A549 (cell line): ENCODE data around the gene CCDC154. TPM values are rescaled to one million over a fixed set of nuclear protein-coding genes. Genes with fewer than 3 reads are reported as not detected.

Source experiments
- ATAC-seq, 2 experiments: fragments of 200-7000 bp in 1 of 2; fragments of >200 bp in 1 of 2; cut with Nextera tagmentation in 1 of 2; cut with Tn5 transposase in 1 of 2; 3 replicates each; pipeline versions ENCODE4 v1.8.0 to v1.9.1; 2018 to 2020; ENCODE audit warnings: mild to moderate bottlenecking in 1 of 2, moderate library complexity in 1 of 2
- CTCF ChIA-PET: fragments of 300-600 bp; sonication (Branson Sonifier 250); formaldehyde crosslinking; extraction: SDS; loops from one replicate; lab custom pipeline; 2021; ENCODE audit warnings: antibody characterized with exemption, inconsistent platforms; lab: Yijun Ruan, JAX
- POLR2A ChIA-PET: fragments of 350-600 bp; formaldehyde crosslinking; extraction: SDS; loops from one replicate; lab custom pipeline; 2021; ENCODE audit warnings: antibody characterized with exemption, inconsistent platforms; lab: Yijun Ruan, JAX
- DNase-seq, 2 experiments: peaks; one replicate each; pipeline versions ENCODE4 v3.0.0 to v3.0.0-alpha.2; 2011 to 2016; ENCODE audit warnings: low read depth in 1 of 2, low spot score in 1 of 2
- FAIRE-seq: peaks from 2 replicates; lab custom pipeline; 2011; peaks lifted over from hg19 to GRCh38; lab: Jason Lieb, UNC
- H3K27ac ChIP-seq, 2 experiments: fragments of >200 bp; sonication (Bioruptor Twin); formaldehyde crosslinking; 3 replicates each; pipeline ENCODE4 v1.5.1; 2016 to 2017
- H3K4me1 ChIP-seq: fragments of >200 bp; sonication (Bioruptor Twin); formaldehyde crosslinking; 3 replicates; pipeline ENCODE4 v1.6.1; 2016
- H3K4me2 ChIP-seq: fragments of >200 bp; sonication (Bioruptor Twin); formaldehyde crosslinking; 3 replicates; pipeline ENCODE4 v1.6.1; 2016
- H3K4me3 ChIP-seq: fragments of >200 bp; sonication (Bioruptor Twin); formaldehyde crosslinking; 3 replicates; pipeline ENCODE4 v1.5.1; 2016
- H3K9me3 ChIP-seq: fragments of >200 bp; sonication (Bioruptor Twin); formaldehyde crosslinking; 3 replicates; pipeline ENCODE4 v1.6.1; 2016
- ATOH8 ChIP-seq: fragments of 250-450 bp; sonication (Bioruptor Pico); IDR thresholded peaks from 2 replicates; pipeline ENCODE4 v1.5.0; 2020; ENCODE audit warnings: low read depth, mild to moderate bottlenecking, moderate library complexity
- BHLHE40 ChIP-seq: IDR thresholded peaks from 2 replicates; pipeline ENCODE4 v1.6.1; 2012; ENCODE audit warnings: low read depth, low read length, inconsistent platforms
- CBX2 ChIP-seq: fragments of 200-600 bp; sonication (generic); IDR thresholded peaks from 2 replicates; pipeline ENCODE4 v1.6.1; 2016; ENCODE audit warnings: low read depth, mild to moderate bottlenecking, borderline replicate concordance
- CBX8 ChIP-seq: fragments of 200-600 bp; sonication (generic); IDR thresholded peaks from 2 replicates; pipeline ENCODE4 v1.6.1; 2016
- CEBPB ChIP-seq, 2 experiments: fragments of >200 bp in 1 of 2; sonication (Bioruptor Twin) in 1 of 2; formaldehyde crosslinking in 1 of 2; IDR thresholded peaks; 2 replicates each; pipeline ENCODE4 v1.6.1; 2012 to 2016
- CHD2 ChIP-seq: fragments of 150-350 bp; IDR thresholded peaks from 2 replicates; pipeline ENCODE4 v1.6.1; 2014; ENCODE audit warnings: low read length; ENCODE audit not compliant: partially characterized antibody
- CHD4 ChIP-seq: fragments of 200-600 bp; sonication (generic); IDR thresholded peaks from 2 replicates; pipeline ENCODE4 v1.6.1; 2016; ENCODE audit warnings: antibody characterized with exemption, mild to moderate bottlenecking, borderline replicate concordance
- EHF ChIP-seq: fragments of 250-450 bp; sonication (Bioruptor Pico); IDR thresholded peaks from 2 replicates; pipeline ENCODE4 v1.5.0; 2020; ENCODE audit warnings: mild to moderate bottlenecking
- FOSB ChIP-seq: fragments of 250-450 bp; sonication (Bioruptor Pico); IDR thresholded peaks from 2 replicates; pipeline ENCODE4 v1.5.0; 2020; ENCODE audit warnings: mild to moderate bottlenecking, moderate library complexity
- KDM1A ChIP-seq: fragments of 200-600 bp; sonication (generic); IDR thresholded peaks from 2 replicates; pipeline ENCODE4 v1.6.1; 2016; ENCODE audit warnings: low read depth, mild to moderate bottlenecking
- MAX ChIP-seq: IDR thresholded peaks from 2 replicates; pipeline ENCODE4 v1.6.1; 2012
- MYC ChIP-seq: IDR thresholded peaks from 2 replicates; pipeline ENCODE4 v1.6.1; 2012; ENCODE audit warnings: mild to moderate bottlenecking, inconsistent platforms, low read length, improper control_type of control experiment, borderline replicate concordance
- NFE2L2 ChIP-seq: fragments of 150-350 bp; conservative IDR thresholded peaks from 2 replicates; pipeline ENCODE4 v1.6.1; 2014; ENCODE audit warnings: low read length
- PHF8 ChIP-seq: fragments of 200-600 bp; sonication (generic); IDR thresholded peaks from 2 replicates; pipeline ENCODE4 v1.6.1; 2016; ENCODE audit warnings: low read depth, mild to moderate bottlenecking, antibody characterized with exemption, moderate library complexity, borderline replicate concordance
- POLR2AphosphoS2 ChIP-seq: conservative IDR thresholded peaks from 2 replicates; pipeline ENCODE4 v1.6.1; 2012; ENCODE audit warnings: low read length, improper control_type of control experiment, inconsistent platforms
- RAD21 ChIP-seq, 2 experiments: fragments of >200 bp in 1 of 2; sonication (Bioruptor Twin) in 1 of 2; formaldehyde crosslinking in 1 of 2; IDR thresholded peaks in 1 of 2; conservative IDR thresholded peaks in 1 of 2; 2 replicates in 1 of 2; 3 replicates in 1 of 2; pipeline ENCODE4 v1.6.1; 2012 to 2018; ENCODE audit warnings: inconsistent platforms in 1 of 2
- SREBF2 ChIP-seq: fragments of 450-650 bp; IDR thresholded peaks from 2 replicates; pipeline ENCODE4 v1.6.1; 2014; ENCODE audit warnings: mild to moderate bottlenecking, moderate library complexity
- TP53 ChIP-seq: fragments of 250-450 bp; sonication (Bioruptor Pico); IDR thresholded peaks from 2 replicates; pipeline ENCODE4 v1.5.0; 2021; ENCODE audit warnings: mild to moderate bottlenecking, moderate library complexity
- ZNF302 ChIP-seq: fragments of 250-450 bp; sonication (Bioruptor Pico); IDR thresholded peaks from 2 replicates; pipeline ENCODE4 v1.9.0; 2021; ENCODE audit warnings: inconsistent platforms, mild to moderate bottlenecking, moderate library complexity
- ZSCAN20 ChIP-seq: fragments of 250-450 bp; sonication (Bioruptor Pico); IDR thresholded peaks from 2 replicates; pipeline ENCODE4 v1.8.0; 2022; ENCODE audit warnings: mild to moderate bottlenecking, moderate library complexity
- WGBS: methylation state at CpG from one replicate; pipeline ENCODE4 v1.1.6; 2017; ENCODE audit errors: missing lambda C conversion rate; 5-methylcytosine and 5-hydroxymethylcytosine counted together
- polyA plus RNA-seq, 4 experiments: library from polyadenylated mRNA; depleted of rRNA in 3 of 4; stranded (reverse); fragments of >200 nt; fragmentation: RNase III in 1 of 4; extraction: RNeasy Plus Mini Kit Qiagen cat#74134 plus additional on column Dnase treatment in 1 of 4; gene quantifications; 2 replicates in 3 of 4; 3 replicates in 1 of 4; pipeline ENCODE4 v1.2.3, GENCODE V29; 2011 to 2017
- TF ChIP-seq, protein P1 (sequence below): fragments of 450-650 bp; IDR thresholded peaks from 2 replicates; pipeline ENCODE4 v1.6.1; 2014; ENCODE audit warnings: antibody characterized with exemption
- TF ChIP-seq, protein P2 (sequence below): fragments of >200 bp; sonication (Bioruptor Twin); formaldehyde crosslinking; IDR thresholded peaks from 3 replicates; pipeline ENCODE4 v1.6.1; 2016

CCDC154 gene
- polyA plus RNA-seq, 2 of the 4 experiments (the other 2 are of a cell fraction) = 0.16 to 0.74 TPM

DNA sequence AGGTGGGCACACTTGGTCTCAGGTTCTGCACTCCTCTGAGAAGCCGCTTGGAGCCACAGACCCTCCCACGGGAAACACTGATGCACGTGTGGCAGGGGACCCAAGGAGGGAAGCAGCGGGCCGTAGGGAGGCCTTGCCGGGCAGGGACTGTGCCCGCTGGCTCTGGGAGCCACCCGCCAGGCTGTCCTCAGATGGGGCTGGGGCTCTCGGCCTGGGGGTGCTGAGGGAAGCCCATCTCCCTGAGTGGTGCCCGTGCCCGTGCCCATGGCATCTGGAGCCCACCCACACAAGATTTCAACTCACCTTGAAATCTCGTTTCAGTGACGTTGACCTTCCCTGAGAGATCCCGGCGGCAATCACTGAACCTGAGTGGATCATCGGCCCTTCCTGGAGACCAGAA lies 12.6 kb upstream of the CCDC154 start:
- FAIRE-seq = no peak
- POLR2A ChIA-PET = no interaction called here
- 89% methylated on average over 13 of the region's 16 CpGs for WGBS

DNA sequence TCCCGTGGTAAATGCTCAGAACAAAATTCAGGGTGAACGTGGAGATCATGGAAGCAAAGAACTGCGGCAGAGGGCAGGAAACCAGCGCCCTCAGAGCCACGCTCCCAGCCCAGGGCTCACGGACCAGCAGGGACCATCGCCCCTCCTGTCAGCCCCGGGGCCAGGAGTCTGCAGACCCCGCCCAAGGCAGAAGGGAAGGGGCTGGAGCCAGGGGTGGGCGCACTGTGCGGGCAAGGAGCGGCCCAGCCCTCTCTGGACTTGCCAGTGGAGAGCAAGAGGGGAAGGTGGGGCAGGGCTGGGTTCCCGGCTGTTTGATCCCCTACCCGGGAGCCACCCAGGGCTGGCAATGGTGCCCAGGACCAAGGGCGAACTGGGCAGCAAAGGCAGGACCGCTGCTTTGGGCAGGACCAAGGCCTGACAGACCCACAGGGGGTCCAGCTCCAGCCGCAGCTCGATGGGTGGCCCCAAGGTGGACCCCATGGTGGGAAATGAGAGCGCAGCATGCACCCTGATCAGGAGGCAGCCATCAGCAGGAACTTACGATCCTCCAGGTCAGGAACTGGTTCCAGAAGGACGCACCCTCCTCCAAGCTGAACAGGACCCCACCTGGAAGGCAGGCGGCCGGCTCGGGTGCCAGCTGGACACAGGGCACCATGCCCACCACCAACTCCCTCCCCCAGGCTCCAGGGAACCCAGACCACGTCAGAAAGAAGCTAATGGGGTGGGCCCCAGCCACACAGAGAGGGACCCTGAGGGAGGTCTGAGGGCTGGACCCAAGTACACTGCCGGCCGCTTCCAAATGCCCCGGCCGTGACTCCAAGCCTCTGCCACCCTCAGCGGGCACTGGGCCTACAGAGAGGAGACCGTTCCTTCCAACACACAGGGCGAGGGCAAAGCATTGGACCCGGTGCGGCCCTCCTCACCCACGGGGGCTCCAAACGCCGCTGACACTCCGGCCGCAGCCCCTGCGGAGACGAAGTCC lies 11.1 kb upstream of the CCDC154 start:
- CTCF ChIA-PET = interaction anchor here (0.8 to 1.7 kb wide), 4 partner anchors 12 to 27 kb away, joined by 3 to 5 read pairs (median 4); partner anchors contain the start of gene CCDC154
- Histone ChIP-seq H3K27ac (no peak overlapping the region), H3K4me1 (no peaks in the 10 kb centered on the region), H3K4me3 (no peak overlapping the region), H3K4me2 (no peak overlapping the region), H3K9me3 (no peaks in the 10 kb centered on the region)
- WGBS = 93% methylated on average over 32 of the region's 41 CpGs
- FAIRE-seq (no peak), DNase-seq (no peak), ATAC-seq (no peak)
- POLR2A ChIA-PET = no interaction called here
- TF ChIP-seq CHD4 = no peak
- TF ChIP-seq MYC = no peak
- no peak for TF ChIP-seq RAD21 (conservative IDR thresholded peaks at IDR 0.05 in 1 of 2, IDR thresholded peaks at IDR 0.05 in 1 of 2)
- TF ChIP-seq BHLHE40 = no peak
- TF ChIP-seq SREBF2 = no peak
- no peak for TF ChIP-seq CBX2
- no peak for TF ChIP-seq ZNF302
- TF ChIP-seq MAX = no peak
- TF ChIP-seq CHD2 = no peak

More for the DNA sequence above, 12.6 kb upstream of the CCDC154 start:
- ATAC-seq (no peak), DNase-seq (no peak)
- no peak overlapping the region for H3K27ac ChIP-seq
- no peaks in the 10 kb centered on the region for H3K9me3 ChIP-seq
- TF ChIP-seq KDM1A (no peak), POLR2AphosphoS2 (no peak), NFE2L2 (no peak), MYC (no peak), FOSB (CRISPR knock-in tag) (no peak), EHF (no peak), ZSCAN20 (CRISPR knock-in tag) (no peak), PHF8 (no peak), TP53 (CRISPR knock-in tag) (no peak), CBX8 (no peak)
- TF ChIP-seq, protein P1, sequence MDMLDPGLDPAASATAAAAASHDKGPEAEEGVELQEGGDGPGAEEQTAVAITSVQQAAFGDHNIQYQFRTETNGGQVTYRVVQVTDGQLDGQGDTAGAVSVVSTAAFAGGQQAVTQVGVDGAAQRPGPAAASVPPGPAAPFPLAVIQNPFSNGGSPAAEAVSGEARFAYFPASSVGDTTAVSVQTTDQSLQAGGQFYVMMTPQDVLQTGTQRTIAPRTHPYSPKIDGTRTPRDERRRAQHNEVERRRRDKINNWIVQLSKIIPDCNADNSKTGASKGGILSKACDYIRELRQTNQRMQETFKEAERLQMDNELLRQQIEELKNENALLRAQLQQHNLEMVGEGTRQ = no peak
- CTCF ChIA-PET = no interaction called here
- no peaks in the 10 kb centered on the region for H3K4me1 ChIP-seq
- no peak overlapping the region for H3K4me2 ChIP-seq
- no peak overlapping the region for H3K4me3 ChIP-seq

- WGBS = 85% methylated on average over 12 of the region's 17 CpGs
- TF ChIP-seq FOSB (CRISPR knock-in tag) = no peak
- no peak for TF ChIP-seq CEBPB (IDR thresholded peaks at IDR 0.05)
- TF ChIP-seq ATOH8 (CRISPR knock-in tag) = no peak
- no peak for TF ChIP-seq CHD4
- TF ChIP-seq, protein P2, sequence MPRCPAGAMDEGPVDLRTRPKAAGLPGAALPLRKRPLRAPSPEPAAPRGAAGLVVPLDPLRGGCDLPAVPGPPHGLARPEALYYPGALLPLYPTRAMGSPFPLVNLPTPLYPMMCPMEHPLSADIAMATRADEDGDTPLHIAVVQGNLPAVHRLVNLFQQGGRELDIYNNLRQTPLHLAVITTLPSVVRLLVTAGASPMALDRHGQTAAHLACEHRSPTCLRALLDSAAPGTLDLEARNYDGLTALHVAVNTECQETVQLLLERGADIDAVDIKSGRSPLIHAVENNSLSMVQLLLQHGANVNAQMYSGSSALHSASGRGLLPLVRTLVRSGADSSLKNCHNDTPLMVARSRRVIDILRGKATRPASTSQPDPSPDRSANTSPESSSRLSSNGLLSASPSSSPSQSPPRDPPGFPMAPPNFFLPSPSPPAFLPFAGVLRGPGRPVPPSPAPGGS = no peak
- TF ChIP-seq PHF8 = no peak
- ChIA-PET CTCF (interaction anchor here (0.8 to 1.7 kb wide), 2 partner anchors 11 to 13 kb away, joined by 3 to 4 read pairs; partner anchors contain the start of gene CCDC154), POLR2A (no interaction called here)
- no peak for DNase-seq
- no peak for ATAC-seq
- Histone ChIP-seq H3K4me1 (no peaks in the 10 kb centered on the region), H3K4me3 (no peak overlapping the region), H3K27ac (no peak overlapping the region), H3K9me3 (no peaks in the 10 kb centered on the region), H3K4me2 (no peak overlapping the region)
- FAIRE-seq = no peak
Observed at GRCh38 chr16:1454561-1454960, 10.2 kb upstream of the CCDC154 start.
